ENCODE data around the gene PKN2. TPM values are rescaled to one million over a fixed set of nuclear protein-coding genes. Genes with fewer than 3 reads are reported as not detected.
A peak's percentile ranks its signal among the peaks of the same experiment; 100 is the strongest.

The PKN2 gene
- total RNA-seq: 29.7 TPM
- long read RNA-seq, full-length matches to known transcripts: 4 of 8 reads
- long read RNA-seq, partial matches to known transcripts: 3 of 8 reads
- long read RNA-seq, other reads (novel, unspliced or antisense): 1 of 8 reads

DNA sequence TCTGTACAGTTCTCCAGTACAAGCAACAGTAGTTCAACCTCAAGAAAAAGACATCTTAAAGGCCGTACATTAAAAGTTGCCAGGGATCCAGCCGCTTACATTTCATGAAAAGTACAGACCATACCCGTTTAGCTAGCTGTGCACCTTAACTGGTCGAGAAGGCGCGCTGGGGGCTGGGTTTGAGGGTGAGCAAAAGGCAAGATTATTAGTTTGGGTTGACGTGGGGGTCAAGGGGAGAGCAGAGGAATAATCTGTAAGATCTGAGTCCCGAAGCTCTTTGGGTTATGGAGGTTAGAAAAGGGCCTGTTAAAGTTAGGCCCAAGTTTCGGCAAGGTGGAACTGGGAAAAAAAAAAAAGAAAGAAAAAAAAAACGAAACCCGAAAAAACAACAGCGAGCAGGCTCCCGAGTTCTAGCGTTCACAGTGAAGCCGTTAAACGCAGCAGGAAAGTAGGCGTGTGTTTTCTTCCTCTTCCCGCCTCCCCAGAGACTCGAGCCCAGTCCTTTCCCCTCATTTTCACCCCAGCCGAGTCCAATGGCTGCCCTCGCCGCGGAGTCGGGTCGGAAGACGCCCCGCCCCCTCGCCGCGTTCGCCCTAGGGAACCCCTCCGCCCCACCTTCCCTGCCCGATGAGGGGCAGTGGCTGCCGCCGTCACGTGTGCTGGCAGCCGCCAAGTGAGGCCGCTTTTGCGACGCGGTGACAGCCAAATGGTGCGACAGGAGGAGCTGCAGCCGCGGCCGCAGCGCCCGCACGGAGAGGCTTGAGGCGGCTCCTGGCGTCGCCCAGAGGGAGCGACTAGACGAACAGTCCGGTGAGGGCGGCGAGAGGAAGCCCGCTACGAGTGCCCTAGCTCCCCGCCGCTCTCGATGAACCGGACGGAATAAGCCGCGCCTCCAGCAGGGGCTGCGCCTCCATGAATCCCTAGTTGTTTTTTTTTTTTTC, at the start of gene PKN2:
PKN2 (plus strand) TSS at position 733 of the 941 bp plus-strand sequence. CDS start 308 bp downstream, outside the sequence.
- intact Hi-C loops (cut with DNase I): loop anchor here (10.0 kb wide), 1 partner anchor 201 kb away; no protein-coding TSS in a partner anchor
- DNase-seq (ENCODE audit: missing footprints): peak; percentile 99
- peak; percentile 100 for ATAC-seq

DNA sequence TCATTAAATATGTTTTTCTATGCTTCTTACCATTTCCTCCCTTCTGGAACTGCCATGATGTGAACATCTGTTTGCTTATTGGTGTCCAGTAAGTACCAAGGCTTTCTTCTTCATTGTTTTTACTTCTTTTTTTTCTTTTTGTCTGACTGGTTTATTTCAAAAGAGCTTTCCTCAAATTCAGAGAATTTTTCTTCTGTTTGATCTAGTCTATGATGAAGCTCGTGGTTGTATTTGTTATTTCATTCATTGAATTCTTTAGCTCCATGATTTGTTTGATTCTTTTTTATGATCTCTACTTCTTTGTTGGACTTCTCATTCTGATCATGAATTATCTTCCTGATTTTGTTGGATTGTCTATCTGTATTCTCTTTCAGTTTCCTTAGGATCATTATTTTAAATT, 49.5 kb upstream of the PKN2 start:
- no peak for ATAC-seq
- no peak for DNase-seq (ENCODE audit: missing footprints)

GRCh38 chr1:88640060-88640459, 44.0 kb upstream of the PKN2 start:
- DNase-seq (ENCODE audit: missing footprints) (no peak), ATAC-seq (no peak)
- intact Hi-C loops (cut with DNase I): no loop called here

More for the DNA sequence above, 49.5 kb upstream of the PKN2 start:
- intact Hi-C loops (cut with DNase I): no loop called here

GRCh38 chr1:88645886-88646285, 38.2 kb upstream of the PKN2 start:
- no peak for ATAC-seq
- no peak for DNase-seq (ENCODE audit: missing footprints)
- intact Hi-C loops (cut with DNase I): no loop called here

DNA sequence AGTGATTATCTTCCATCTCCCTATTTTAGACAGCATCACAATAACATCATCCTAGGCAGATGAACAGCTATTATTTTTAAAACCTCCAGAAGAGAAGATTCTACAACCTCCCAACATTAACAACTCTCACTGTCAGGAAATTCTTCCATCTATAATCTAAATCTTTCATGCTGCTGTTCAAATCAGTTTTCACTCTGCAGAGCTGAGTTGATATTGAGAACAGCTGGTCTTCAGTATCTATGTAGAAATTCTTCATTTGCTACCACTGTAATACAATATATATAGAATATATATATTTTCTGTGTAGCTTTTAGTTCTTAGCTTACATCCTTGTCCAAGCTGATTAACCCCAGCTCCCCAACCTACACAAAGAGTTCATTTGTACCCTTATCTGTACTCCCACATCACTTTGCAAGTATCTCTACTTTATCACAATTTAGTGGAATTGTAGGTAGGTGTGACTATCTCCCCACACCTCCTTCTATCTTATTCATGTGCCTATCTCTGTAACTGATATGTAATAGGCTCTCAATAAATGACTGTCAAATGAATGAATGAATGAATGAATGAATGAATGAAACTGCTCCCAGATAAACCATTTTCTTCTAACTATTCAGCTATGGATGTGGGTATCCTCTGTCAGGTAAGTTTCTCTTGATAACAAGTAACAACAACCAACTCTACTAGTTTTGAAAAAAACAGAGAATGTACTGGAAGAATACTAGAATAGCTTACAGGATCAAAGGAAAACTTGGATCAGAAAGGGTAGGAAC, 37.4 kb upstream of the PKN2 start:
- DNase-seq (ENCODE audit: missing footprints) (no peak), ATAC-seq (no peak)
- intact Hi-C loops (cut with DNase I): no loop called here

DNA sequence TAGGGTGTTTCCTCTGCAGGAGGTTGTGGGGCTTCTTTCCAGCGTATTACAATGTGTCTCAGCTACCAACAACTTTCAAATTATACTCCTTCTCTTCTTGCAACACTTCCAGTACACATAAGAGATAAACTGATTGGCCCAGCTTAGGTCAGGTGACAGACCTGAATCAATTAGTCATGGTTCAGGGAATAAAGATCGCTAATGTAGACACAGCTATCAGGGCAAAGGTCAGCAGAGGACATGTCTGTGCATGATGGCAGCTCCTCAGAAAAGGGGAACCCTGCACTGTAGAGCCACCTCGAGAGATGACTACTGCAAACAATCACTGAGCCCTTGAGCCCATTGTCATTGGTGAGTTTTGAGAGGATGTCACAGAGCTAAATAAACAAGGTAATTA, 36.8 kb upstream of the PKN2 start:
- DNase-seq (ENCODE audit: missing footprints) (no peak), ATAC-seq (no peak)
- intact Hi-C loops (cut with DNase I): no loop called here

DNA sequence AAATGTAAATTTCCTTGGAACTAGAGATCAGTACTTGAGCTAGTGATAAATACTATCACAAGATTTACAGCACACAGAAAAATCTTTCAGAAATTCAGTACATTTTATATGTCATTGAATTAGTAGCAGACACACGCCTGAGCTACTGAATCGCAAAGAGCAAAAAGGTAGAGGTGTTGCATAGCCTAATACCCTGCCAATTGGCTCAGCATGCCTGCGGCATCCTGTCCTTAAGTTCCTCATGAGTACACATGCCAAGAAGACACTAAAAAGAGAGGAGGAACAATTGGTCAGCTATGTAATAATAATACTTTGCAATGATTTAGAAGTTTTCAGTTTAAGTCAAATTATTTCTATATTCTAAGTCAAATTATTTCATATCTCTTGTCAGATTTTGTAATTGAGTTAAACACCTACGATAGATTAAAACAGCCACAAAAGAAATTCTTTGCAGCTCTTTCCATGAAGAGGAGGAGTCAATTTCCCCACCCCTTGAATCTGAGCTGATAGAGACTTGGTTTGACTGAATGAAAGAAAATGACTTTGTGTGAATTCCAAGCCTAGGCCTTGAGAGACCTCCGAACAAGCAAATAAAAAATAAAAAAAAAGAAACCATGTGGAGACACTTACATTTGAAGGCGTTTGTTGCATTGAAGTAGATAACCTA, 36.2 kb upstream of the PKN2 start:
- intact Hi-C loops (cut with DNase I): no loop called here
- no peak for ATAC-seq
- DNase-seq (ENCODE audit: missing footprints): peak; percentile 40

GRCh38 chr1:88648706-88649105, 35.4 kb upstream of the PKN2 start:
- intact Hi-C loops (cut with DNase I): no loop called here
- no peak for ATAC-seq
- DNase-seq (ENCODE audit: missing footprints): no peak

GRCh38 chr1:88649932-88650331, 34.1 kb upstream of the PKN2 start:
- DNase-seq (ENCODE audit: missing footprints) (no peak), ATAC-seq (no peak)
- intact Hi-C loops (cut with DNase I): no loop called here

DNA sequence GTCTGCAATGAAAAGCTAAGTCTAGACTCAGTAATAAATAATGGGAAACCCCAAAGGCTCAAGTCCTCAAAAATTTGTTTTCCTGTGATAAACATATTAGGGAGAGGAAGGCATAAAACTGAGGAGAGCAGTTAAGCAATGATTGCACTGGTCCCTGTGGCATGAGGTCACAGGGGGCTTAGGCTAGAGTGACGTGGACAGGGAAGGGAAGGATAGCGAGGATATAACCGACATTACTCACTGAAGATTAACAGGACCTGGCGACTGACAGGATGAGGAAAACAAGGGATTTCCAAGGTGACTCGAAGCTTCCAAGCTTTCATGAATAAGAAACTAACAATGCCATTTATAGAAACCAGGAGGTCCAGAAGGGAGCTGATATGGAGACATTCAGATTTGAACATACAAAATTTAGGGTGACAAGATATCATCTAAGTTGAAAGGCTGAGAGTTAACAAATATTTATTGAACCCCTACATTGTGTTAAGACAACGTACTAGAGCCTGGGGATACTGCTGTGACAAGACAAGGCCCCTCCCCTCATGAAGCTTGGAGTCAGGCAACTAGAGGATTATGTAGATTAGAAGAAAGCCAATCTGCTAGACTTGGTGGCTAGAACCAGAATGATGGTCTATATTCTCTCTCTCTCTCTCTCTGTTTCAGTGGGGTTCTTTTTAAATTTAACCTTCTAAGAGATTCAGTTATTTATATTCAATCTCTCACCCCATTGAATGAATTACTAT, 33.2 kb upstream of the PKN2 start:
- DNase-seq (ENCODE audit: missing footprints) (no peak), ATAC-seq (no peak)
- intact Hi-C loops (cut with DNase I): no loop called here

DNA sequence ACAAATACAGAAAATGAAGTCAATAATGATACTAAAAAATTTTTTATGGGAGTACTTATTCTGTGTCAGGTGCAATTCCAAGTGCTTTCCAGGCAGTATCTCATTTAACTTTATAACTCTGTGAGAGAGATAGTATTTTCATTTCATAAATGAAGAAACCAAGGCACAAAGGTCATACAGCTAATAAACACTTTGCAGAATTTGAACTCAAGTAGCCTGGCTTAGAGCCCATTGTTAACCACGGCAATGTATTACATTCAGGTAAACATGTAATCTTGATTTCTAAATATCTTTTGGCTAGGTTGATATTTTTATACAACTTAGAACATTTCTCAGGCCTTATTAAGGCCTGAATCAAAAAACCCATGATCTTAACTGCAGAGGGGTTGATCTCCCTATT, 28.9 kb upstream of the PKN2 start:
- ATAC-seq (no peak), DNase-seq (ENCODE audit: missing footprints) (no peak)
- intact Hi-C loops (cut with DNase I): loop anchor here (5.0 kb wide), 1 partner anchor 222 kb away; no protein-coding TSS in a partner anchor

DNA sequence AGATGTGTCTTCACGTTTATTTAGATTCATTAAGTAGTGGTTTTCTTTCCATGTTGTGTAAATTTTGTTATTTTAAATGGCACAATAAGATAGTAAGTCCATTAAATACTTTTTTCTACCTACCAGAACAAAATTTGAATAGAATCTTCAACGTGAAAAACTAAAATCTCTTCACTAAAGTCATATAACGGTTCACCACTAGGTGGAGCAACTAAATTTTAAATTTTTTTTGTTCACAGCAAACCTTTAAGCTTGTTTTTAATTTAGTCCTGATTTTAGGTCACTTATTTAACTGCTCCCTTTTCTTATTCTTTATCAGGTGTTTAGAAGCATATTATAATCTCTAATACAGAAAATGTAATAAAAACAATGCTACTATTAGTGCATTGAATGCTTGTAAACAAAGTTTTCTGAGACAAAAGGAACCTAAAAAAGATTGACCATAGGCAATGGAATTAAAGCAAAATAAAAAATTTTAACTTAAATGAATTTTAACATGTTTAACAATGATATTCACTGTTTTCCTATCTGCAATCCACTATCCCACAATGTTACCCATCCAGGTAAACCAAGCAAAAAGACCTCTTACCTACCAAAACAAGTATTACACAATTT, 28.3 kb upstream of the PKN2 start:
- DNase-seq (ENCODE audit: missing footprints) (no peak), ATAC-seq (no peak)
- intact Hi-C loops (cut with DNase I): loop anchor here (5.0 kb wide), 1 partner anchor 222 kb away; no protein-coding TSS in a partner anchor

- ATAC-seq: no peak
- no peak for DNase-seq (ENCODE audit: missing footprints)
- intact Hi-C loops (cut with DNase I): loop anchor here (5.0 kb wide), 1 partner anchor 219 kb away; no protein-coding TSS in a partner anchor
Observed at GRCh38 chr1:88658419-88658818, 25.7 kb upstream of the PKN2 start.

- ATAC-seq: no peak
- DNase-seq (ENCODE audit: missing footprints): no peak
- intact Hi-C loops (cut with DNase I): loop anchor here (5.0 kb wide), 1 partner anchor 218 kb away; no protein-coding TSS in a partner anchor
Observed at GRCh38 chr1:88659552-88659951, 24.5 kb upstream of the PKN2 start.

GRCh38 chr1:88661188-88661587, 22.9 kb upstream of the PKN2 start:
- intact Hi-C loops (cut with DNase I): no loop called here
- DNase-seq (ENCODE audit: missing footprints): no peak
- ATAC-seq: no peak

DNA sequence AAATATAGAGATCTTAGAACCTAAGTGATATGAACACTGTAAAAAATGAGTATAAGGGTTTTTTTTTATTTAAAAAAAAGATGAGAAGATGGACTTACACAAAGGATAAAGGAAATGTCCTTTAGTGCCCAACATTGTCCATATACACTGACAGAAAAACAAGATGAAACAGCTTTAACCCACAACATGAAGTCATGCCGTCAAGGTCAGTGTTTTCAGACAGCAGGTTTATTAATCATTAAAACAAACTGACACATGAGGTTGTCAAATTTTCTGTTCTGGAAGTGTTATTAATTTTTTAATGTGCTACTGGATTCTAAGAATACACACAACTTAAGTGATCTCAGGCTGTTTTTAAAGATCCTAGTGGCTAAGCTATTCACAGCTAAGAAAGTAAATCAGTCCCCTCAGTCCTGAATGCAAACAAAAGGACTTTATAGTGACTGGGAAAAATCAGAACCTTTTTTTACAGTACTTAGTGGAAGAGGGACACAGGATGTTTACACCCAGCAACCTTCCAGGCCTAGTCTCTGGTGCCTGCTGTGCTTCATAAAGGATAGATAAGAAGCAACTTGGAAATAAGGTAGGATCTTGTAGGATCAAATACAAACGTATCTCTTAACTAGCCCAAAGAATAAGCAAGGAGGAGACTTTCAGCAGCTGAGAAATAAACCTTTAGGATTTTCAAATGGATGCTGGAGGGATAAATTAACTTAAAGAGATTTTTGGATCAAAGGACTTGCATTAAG, 21.9 kb upstream of the PKN2 start:
- ATAC-seq: no peak
- intact Hi-C loops (cut with DNase I): no loop called here
- no peak for DNase-seq (ENCODE audit: missing footprints)

GRCh38 chr1:88662723-88663122, 21.4 kb upstream of the PKN2 start:
- intact Hi-C loops (cut with DNase I): no loop called here
- ATAC-seq (no peak), DNase-seq (ENCODE audit: missing footprints) (no peak)
